ENCODE data around the gene ZNF337.
"Not testable (repeated sequence)": the region's sequence is repeated elsewhere in the genome, so short reads cannot be mapped to it uniquely, and the experiment has no call there.

Gene ZNF337

DNA sequence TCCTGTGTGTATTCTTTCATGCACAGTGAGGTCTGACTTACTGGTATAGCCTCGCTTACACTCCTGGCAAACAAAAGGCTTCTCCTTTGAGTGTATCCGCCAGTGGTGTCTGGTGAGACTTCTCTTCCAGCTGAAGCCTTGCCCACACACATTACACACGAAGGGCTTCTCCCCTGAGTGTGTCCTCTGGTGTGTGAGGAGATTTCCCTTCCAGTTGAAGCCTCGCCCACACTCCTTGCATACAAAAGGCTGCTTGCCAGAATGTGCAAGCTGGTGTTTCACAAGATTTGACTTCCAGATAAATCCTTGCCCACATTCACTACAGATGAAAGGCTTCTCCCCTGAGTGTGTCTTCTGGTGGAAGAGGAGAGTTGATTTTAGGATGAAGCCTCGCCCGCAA, 21.5 kb downstream of the ZNF337 start:
- no peak for DNase-seq (ENCODE audit: low read depth)
- no peak overlapping the region for H3K4me3 ChIP-seq (ENCODE audit: low read depth, low read length)
- no peak for TF ChIP-seq CTCF (IDR thresholded peaks at IDR 0.05; ENCODE audit: control insufficient read depth, extremely low read depth, insufficient read depth)

- no peak for TF ChIP-seq CTCF (IDR thresholded peaks at IDR 0.05; ENCODE audit: control insufficient read depth, extremely low read depth, insufficient read depth)
- no peak for DNase-seq (ENCODE audit: low read depth)
- H3K4me3 ChIP-seq (ENCODE audit: low read depth, low read length) = no peak overlapping the region
Measured at GRCh38 chr20:25672659-25673235, 23.9 kb downstream of the ZNF337 start.

DNA sequence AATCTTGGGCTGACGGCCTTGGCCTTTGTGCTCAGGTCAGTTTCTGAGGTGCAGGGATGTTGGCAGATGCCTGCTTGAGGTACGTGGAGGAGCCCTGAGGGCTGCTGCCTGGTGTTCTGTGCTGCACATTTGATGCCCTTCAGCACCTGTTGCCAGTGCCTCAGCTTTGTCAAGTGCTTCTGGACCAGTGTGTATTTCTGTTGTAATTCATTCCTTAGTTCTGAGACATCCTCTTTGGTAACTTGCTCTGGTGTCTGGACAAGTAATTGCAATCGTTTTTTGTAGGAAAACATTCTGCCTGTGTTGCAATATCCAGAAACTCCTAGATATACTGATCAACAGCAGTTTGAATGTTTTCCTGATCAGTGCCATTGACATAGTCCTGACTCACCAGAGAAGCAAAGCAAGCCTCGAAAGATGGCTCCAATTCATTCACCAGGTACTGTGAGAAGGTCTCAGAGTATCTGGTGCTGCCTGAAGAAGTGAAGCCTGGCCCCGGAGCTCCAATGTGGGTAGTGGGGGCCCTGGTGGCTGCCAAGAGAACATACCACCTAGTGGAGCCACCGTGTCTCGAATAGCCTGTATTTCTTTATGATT, 26.7 kb downstream of the ZNF337 start:
- no peak overlapping the region for H3K4me3 ChIP-seq (ENCODE audit: low read depth, low read length)
- TF ChIP-seq CTCF (IDR thresholded peaks at IDR 0.05; ENCODE audit: control insufficient read depth, extremely low read depth, insufficient read depth) = no peak
- no peak for DNase-seq (ENCODE audit: low read depth)

GRCh38 chr20:25668446-25668845, 28.2 kb downstream of the ZNF337 start:
- no peak for DNase-seq (ENCODE audit: low read depth)
- no peak for TF ChIP-seq CTCF (IDR thresholded peaks at IDR 0.05; ENCODE audit: control insufficient read depth, extremely low read depth, insufficient read depth)
- no peak overlapping the region for H3K4me3 ChIP-seq (ENCODE audit: low read depth, low read length)

DNA sequence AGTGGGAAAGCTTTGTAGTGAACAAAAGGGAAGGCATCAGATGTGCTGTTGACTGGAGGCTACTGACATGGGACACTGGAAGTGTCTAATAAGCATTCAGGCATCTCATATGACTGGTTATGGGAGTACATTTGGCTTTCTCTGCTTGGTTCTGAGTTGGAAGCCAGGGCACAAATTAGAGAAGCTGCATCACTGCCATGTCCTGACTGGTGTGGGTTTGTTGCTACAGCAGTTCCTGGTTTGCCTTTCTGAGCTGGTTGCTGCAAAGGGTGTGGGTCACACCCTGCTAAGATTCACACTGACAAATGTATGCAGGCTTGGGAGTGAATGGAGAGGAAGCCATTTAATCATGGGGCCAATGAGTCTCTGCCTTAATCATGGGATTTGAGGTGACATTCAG, 36.7 kb downstream of the ZNF337 start:
- no peak overlapping the region for H3K4me3 ChIP-seq (ENCODE audit: low read depth, low read length)
- no peak for DNase-seq (ENCODE audit: low read depth)
- TF ChIP-seq CTCF (IDR thresholded peaks at IDR 0.05; ENCODE audit: control insufficient read depth, extremely low read depth, insufficient read depth) = no peak

GRCh38 chr20:25654487-25654886, 42.2 kb downstream of the ZNF337 start:
- DNase-seq (ENCODE audit: low read depth) = no peak
- TF ChIP-seq CTCF (IDR thresholded peaks at IDR 0.05; ENCODE audit: control insufficient read depth, extremely low read depth, insufficient read depth) = no peak
- H3K4me3 ChIP-seq (ENCODE audit: low read depth, low read length) = no peak overlapping the region

DNA sequence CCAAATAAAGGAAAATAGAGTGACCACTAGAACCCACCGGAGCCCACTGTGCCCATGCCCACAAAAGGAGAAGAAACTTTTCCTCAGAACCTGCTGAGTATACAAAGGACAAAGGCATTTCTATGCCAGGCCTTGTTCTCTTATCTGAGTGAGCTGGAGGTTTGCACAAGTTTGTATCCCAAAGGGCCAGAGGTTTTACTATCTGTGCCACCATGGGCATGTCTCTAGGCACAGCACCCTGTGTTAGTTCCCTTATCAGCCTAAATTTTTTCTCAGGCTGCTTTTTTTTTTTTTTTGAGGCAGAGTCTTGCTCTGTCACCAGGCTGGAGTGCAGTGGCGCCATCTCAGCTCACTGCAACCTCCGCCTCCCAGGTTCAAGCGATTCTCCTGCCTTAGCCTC, 43.8 kb downstream of the ZNF337 start:
- not testable (repeated sequence) for DNase-seq (ENCODE audit: low read depth); H3K4me3 ChIP-seq (ENCODE audit: low read depth, low read length)
